T-helper 2 cell (primary cell): Measurements from ENCODE around the gene TCF4.

Experiments
- DNase-seq, 5 experiments: peaks; one replicate each; pipeline versions ENCODE4 v3.0.0 to v3.0.0-alpha.2; 2012 to 2022

TCF4 gene

GRCh38 chr18:55224086-55224625 is 363.8 kb downstream of the TCF4 start:
- no peak for DNase-seq

- DNase-seq = no peak
Measured at GRCh38 chr18:55221622-55222021, 366.4 kb downstream of the TCF4 start.

DNA sequence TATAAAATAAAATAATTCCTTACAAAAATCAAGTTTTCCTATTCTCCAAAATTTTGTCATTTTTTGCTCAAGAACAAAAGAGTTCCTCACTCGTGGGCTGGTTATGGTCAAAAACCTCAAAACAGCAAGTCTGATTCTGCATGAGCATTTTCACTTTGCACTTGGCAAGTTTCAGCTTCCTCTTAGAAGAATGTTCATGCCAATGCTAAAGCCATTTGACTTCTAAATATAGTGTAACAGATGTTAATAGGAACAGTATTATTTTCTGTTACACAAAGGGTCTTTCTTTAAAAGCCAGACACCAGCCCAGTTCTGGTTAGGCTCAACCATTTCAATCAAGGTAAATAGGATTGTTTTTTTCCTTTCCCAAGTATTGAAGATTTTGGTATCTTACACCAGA is 367.5 kb downstream of the TCF4 start:
- DNase-seq = no peak

DNA sequence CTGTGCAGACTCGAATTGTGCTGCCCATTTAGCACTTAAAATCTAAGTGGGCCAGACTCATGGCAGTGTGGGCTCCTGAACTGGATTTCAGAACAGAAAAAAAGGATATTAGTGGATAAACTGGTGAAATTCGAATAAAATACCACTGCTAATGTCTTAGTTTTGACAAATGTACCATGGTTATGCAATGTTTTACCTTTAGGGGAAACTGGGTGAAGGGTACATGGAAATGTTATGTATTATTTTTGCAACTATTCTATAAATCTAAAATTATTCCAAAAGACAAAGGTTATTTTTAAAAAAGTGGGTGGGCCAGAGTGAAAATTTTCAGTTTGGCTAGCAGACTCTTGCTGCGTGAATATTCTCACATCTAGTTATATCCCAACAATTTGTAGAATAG is 368.2 kb downstream of the TCF4 start:
- DNase-seq = no peak

DNA sequence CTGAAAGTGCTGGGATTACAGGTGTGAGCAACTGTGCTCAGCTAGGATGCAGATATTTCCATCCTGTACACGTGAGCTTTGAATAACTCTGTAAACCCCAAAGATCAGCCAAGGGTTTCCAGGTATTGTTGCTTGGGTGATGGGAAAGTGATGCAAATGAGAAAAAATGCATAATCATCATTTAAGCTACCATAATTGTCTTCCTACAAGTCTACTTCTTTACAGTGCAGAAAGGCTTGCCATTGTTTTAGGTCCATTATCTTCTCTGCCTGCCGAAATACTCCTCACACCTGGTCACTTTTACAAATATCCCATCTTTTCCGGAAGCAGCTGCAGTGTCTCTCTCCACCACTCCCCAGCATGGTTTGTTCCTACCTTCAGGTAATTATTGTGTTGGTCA is 368.9 kb downstream of the TCF4 start:
- no peak for DNase-seq

DNA sequence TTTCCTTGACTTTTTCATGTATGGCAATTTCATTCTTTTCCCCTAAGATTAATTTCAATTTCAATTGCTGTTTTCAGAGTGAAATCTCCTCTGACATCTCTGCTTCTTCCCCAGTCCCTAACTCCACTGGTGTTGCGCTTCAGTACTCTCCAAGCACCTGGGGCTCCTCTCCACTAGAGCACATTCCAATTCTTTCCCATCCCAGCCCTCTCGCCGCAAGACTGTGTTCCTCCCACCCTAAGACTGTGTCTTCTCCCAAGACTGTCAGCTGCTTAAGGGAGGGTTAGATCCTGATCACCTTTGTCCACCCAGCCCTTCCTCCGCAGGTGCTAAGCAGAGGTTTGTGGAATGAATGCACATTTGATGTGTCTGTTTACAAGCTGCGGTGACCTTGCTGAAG is 373.0 kb downstream of the TCF4 start:
- DNase-seq = no peak

GRCh38 chr18:55214534-55214933 is 373.5 kb downstream of the TCF4 start:
- DNase-seq = no peak

DNA sequence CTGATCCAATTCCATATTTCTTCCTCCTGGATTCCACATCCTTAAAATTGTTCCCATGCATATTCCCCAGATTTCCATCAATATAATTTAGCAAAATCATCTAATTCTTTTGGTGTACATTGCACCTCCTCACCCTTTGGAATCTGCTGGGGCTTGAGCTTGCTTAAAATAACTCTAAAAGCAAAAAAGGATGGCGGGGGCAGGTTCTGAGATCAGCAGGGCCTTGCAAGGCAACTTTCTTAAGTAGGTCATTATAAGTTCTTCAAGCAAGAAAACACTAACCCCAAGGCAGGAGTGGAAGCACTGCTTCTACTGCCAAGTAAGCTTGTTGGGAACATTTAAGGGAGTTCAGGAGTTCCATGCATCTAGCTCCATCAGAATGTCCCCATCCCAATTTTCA is 374.4 kb downstream of the TCF4 start:
- no peak for DNase-seq

GRCh38 chr18:55206927-55207326 is 381.1 kb downstream of the TCF4 start:
- DNase-seq = no peak

DNA sequence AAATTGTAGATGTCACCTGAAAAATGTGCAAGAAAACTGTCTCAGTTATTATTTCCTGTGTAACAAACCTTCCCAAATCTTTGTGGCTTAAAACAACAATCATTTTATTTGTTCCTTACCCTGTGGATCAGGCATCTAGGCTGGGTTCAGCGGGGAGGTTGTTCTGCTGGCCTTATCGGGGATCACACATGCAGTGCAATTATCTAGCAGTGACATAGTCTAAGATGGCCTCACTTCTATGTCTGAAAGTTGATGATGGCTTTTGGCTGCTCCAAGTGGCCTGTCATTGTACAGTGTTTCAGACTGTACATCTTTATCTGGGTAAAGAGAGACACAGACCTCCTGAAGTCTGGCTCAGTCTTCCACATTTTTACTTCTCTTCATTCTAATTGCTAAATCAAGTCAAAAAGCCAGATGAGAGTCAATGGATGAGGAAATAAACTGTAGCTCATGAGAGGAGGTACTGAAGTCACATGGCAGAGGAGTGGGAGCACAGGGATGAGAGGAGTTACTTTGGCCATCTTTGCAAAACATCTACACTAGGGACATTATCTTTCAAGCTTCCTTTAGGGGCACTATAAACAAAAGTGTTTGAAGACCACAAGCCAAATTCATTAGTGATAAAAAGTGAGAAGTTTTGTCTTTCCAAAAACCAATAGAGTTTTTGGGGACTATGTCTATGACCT is 385.6 kb downstream of the TCF4 start:
- DNase-seq = no peak

DNA sequence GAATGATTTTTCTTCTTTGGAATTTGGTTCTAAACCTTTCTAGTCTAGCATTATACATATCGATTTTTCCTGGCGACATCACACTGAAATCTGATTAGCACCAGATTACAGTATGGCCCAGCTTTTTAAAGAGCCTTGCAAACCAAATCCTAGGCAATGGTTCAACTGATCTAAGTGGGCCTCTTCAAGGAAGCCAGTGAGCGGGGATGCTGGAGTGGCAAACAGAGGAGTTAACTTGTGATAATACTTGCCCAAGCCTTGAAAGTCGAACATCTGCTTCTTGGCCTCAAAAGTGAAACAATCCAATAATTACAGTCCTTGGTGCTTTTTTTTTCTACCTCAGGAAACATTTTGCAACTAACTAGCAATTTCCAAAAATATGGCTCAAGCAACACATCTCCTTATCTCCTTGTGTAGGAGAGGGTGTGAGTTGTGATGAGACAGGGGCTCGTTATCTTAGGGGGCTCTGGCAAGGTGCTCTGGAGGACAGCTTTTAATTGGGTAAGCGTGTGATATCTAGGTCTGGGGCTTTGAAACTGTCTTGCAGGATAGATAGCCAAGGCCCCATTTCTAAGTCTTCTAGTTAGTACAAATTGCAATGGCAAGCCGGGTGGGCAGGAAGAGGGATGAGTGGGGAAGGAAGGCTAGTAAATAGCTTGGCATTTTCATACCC is 388.6 kb downstream of the TCF4 start:
- no peak for DNase-seq

DNA sequence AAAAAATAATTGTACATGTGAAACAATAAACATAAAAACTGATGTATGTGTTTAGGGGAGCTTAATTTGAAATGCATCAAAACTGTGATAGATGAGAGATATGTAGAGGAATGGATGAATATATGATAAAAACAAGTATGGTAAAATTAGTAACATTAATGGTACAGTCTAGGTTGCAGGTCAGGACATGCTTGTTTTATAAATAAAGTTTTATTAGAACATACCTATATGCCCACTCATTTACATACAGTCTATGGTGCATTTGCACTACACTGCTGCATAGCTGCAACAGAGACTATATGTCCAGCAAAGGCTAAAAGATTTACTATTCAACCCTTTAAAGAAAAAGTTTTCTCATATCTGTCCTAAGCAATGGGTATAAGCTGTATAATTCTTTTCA is 392.1 kb downstream of the TCF4 start:
- DNase-seq = no peak

GRCh38 chr18:55189972-55190371 is 398.0 kb downstream of the TCF4 start:
- DNase-seq = no peak

- DNase-seq = no peak
Measured at GRCh38 chr18:55186588-55186987, 401.4 kb downstream of the TCF4 start.

- DNase-seq = no peak
Measured at GRCh38 chr18:55185391-55185790, 402.6 kb downstream of the TCF4 start.

- DNase-seq = no peak
Measured at GRCh38 chr18:55179835-55180234, 408.2 kb downstream of the TCF4 start.

DNA sequence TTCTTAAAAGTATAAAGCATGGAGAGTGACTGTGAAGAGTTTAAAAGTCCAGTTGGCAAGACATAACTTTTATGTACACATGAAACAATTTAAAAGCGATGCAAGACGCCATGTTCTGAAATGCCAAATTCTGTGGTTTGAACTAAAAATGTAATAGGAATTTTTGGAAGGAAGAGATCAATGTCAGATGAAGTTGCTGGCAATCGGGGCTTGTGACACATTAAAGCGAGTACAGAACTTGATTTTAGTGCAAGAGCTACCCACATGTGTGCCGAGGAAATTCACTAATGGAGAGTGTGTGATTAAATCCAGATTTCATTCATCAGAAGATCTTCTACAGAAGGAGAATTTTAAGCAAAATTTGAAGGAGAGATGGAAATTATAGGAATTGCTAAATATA is 408.6 kb downstream of the TCF4 start:
- DNase-seq = no peak

DNA sequence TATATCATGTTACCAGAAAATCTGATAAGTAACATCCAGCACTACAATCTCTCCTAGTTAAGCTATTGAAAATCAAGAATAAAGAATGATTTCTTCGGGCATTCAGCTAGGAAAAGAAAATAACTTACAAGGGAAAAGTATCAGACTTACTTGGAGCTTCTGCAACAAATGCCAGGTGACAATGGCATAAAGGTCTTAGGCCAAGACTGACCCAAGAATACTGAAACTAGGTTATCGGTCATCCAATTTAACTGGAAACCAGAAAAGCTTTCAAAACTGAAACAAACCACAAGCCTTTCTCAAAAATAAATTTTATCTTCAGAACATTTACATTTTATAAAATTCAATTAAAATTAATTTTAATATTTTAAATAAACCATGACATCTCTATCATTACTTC is 414.7 kb downstream of the TCF4 start:
- no peak for DNase-seq
